ENCODE measurements around the gene SERPINB6.
"Not testable (repeated sequence)": the region's sequence is repeated elsewhere in the genome, so short reads cannot be mapped to it uniquely, and the experiment has no call there.

The SERPINB6 gene

GRCh38 chr6:2971420-2972218, at the start of gene SERPINB6:
Gene SERPINB6, minus strand, starts transcription at chr6:2971567. Its CDS starts 12,235 bp downstream, at chr6:2959332.
- DNase-seq (ENCODE audit: low spot score), result peak; percentile 54

GRCh38 chr6:3019749-3020320, 48.5 kb upstream of the SERPINB6 start:
- no peak for DNase-seq (ENCODE audit: low spot score)

GRCh38 chr6:3019065-3019464, 47.7 kb upstream of the SERPINB6 start:
- no peak for DNase-seq (ENCODE audit: low spot score)

DNA sequence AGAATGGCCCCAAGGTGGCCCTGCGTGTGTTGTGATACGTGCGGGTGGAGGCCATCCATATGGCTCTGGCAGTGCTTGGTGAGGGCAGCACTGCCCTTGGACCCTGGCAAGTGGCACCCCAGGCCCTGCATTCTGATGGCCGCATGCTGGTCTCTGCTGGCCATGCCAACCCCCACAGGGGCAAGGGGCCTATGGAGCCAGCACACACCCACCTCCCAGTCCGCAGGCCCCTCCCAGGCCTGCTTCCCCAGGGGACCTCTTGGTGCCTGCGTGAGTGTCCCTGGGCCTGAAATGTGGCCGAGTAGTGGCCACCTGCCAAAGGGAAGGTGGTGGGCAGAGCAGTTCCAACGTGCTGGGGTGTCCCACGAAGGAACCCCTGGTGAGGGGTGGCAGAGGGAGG, 45.9 kb upstream of the SERPINB6 start:
- no peak for DNase-seq (ENCODE audit: low spot score)

DNA sequence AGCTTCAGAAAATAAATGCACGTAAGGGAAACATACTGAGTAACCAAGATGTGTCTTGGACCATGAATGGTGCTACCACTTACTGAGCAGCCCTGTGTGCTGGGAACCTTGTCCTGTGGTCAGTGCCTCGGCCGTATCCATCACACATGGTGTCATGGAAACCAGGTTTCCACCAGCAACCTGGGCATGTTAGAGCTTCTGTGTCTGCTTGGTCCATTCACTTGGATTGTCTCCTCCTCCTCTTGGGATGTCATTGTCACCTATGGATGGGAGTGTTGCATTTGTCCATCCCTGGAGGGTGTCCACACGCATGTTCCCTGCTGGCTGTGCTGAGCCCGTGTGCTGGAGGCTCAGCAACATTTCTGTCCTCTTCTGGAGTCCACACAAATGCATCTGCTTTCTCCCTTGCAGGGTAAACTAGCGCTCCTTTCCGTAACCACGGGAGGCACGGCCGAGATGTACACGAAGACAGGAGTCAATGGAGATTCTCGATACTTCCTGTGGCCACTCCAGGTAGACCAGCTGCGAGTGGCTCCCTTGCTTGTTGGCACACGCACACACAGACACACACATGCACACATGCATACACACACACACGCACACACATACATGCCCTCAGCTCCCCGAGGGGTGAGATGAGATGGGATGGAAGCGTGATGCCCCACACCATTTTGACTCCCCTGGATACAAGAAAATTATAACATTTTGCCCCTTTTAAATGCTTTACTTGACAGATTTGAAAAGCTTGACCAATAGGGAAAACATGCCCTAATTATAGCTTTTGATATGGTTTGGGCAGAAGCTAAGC, 45.3 kb upstream of the SERPINB6 start:
- DNase-seq (ENCODE audit: low spot score), result no peak

GRCh38 chr6:3015144-3015543, 43.8 kb upstream of the SERPINB6 start:
- DNase-seq (ENCODE audit: low spot score), result no peak

DNA sequence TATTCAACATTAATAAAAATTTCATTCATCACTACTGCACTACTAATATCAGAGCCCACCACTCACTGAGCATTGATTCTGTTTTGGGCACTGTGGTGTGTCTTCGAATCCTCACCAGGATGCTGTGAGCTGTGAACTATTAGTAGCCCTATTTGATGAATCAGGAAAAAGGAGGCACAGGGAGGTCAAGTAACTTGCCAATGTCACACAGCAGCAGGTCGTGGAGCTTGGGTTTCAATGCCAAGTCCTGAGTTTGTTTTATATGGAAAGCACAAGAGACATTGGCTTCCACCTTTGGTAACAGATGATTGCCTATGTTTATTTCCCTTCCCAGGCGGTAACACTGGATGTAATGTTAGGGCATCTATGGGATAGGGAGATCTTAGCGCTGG, 43.3 kb upstream of the SERPINB6 start:
- DNase-seq (ENCODE audit: low spot score), result no peak

GRCh38 chr6:3013901-3014674, 42.7 kb upstream of the SERPINB6 start:
- no peak for DNase-seq (ENCODE audit: low spot score)

GRCh38 chr6:3013486-3013885, 42.1 kb upstream of the SERPINB6 start:
- DNase-seq (ENCODE audit: low spot score), result peak; percentile 22

DNA sequence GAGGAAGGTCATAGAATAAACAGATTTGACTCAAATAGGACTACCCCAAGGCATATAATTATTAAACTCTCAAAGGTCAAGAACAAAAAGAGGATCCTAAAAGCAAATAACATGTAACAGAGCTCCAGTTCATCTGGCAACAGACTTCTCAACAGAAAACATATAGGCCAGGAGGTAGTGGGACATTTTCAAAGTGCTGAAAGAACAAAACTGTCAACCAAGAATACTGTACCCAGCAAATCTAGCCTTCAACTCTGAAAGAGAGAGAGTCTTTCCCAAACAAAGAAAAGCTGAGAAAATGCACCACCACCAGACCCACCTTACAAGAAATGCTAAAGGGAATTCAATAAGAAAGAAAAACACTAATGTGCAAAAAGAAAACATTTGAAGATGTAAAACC, 40.2 kb upstream of the SERPINB6 start:
- no peak for DNase-seq (ENCODE audit: low spot score)

- DNase-seq (ENCODE audit: low spot score), result no peak
These were observed 39.8 kb upstream of the SERPINB6 start for GRCh38 chr6:3011158-3011557.

GRCh38 chr6:3009930-3010329, 38.6 kb upstream of the SERPINB6 start:
- DNase-seq (ENCODE audit: low spot score), result no peak

GRCh38 chr6:3008712-3009265, 37.4 kb upstream of the SERPINB6 start:
- DNase-seq (ENCODE audit: low spot score), result not testable (repeated sequence)

GRCh38 chr6:3007571-3007970, 36.2 kb upstream of the SERPINB6 start:
- no peak for DNase-seq (ENCODE audit: low spot score)

- no peak for DNase-seq (ENCODE audit: low spot score)
These were observed 35.1 kb upstream of the SERPINB6 start for GRCh38 chr6:3006476-3006875.

GRCh38 chr6:3005874-3006273, 34.5 kb upstream of the SERPINB6 start:
- DNase-seq (ENCODE audit: low spot score), result no peak

DNA sequence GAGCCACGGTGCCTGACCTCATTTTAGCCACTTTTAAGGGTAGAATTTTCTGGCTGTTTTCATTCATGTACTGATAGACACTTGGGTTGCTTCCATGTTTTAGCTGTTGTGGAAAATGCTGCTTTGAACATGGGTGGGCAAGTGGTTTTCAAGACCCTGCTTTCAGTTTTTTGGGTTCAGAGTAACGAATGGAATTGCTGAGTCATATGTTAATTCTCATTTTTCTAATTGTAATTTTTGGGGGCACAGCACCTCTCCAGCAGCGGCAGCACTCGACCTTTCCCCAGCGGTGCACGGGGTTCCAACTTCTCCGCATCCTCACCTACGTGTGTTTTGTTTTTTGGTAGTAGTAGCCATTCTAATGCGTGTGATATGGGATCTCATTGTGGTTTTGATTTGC, 33.7 kb upstream of the SERPINB6 start:
- DNase-seq (ENCODE audit: low spot score), result no peak

DNA sequence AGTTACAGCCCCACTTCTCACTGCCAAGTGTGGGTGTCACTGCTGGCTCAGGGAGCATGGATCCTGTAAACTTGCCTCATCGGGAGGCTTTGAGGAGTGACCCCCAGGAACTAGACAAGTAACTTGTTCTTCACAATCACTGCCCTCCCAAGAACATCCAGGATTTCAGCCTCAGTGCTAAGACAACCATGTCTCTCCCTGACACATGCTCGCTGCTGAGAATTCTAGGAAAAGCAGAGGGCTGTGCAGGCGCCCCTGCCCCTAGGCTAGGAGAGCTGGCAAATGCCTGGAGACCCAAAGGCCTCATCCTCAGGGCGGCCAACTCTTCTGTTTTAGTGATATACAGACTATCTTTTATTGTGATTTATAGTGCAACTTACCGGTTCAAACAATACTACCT, 31.9 kb upstream of the SERPINB6 start:
- not testable (repeated sequence) for DNase-seq (ENCODE audit: low spot score)

DNA sequence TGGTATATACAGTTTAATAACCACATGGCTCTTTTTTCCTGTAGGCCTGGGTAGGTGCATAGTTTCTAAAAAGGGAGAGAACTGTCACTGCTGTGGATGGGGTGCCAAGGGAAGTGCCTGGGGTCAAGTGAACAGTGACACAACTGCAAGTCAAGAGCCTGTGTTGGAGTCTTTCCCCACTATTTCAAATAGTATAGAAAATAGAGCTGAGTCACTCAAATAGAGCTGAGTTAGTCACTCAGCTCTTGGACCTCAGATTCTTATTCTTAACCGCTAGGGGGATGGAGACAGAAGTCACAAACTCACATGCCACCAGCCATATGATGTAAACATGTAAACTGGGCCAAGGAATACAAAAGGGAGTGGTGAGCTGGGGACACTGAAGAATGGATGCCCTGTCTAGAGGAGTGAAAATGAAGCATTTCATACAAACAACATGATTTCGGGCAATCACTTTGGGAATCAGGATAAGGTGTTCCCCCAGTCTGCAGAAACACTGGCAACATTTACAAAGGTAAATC, 30.5 kb upstream of the SERPINB6 start:
- DNase-seq (ENCODE audit: low spot score), result peak; percentile 71

- no peak for DNase-seq (ENCODE audit: low spot score)
These were observed 29.9 kb upstream of the SERPINB6 start for GRCh38 chr6:3001146-3001772.
